HG02943 (cell line): ENCODE results near the gene PTGFRN.
"Not testable (repeated sequence)": the region's sequence is repeated elsewhere in the genome, so short reads cannot be mapped to it uniquely, and the experiment has no call there.

Experiments used
- ATAC-seq: cut with Tn5 transposase; IDR thresholded peaks from one replicate; pipeline ENCODE4 v1.9.1; 2021; ENCODE audit warnings: mild to moderate bottlenecking, low read depth, moderate library complexity; ENCODE audit not compliant: unreplicated experiment

PTGFRN gene

GRCh38 chr1:116962987-116963639, 53.4 kb downstream of the PTGFRN start:
- no peak for ATAC-seq

GRCh38 chr1:116966791-116967190, 57.1 kb downstream of the PTGFRN start:
- ATAC-seq, result no peak

DNA sequence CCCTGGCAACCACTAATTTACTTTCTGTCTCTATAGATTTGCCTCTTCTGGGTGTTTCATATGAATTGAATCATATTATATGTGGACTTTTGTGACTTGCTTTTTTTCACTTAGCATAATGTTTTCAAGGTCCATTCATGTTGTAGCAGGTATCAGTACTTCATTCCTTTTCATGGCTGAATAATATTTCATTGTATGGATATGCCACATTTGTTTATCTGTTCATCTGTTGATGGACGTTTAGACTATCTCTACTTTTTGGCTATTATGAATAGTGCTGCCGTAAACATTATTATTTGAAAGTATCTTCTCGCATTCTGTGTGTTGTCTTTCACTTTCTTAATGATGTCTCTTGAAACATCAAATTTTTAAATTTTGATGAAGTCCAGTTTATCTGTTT, 59.0 kb downstream of the PTGFRN start:
- ATAC-seq, result no peak

DNA sequence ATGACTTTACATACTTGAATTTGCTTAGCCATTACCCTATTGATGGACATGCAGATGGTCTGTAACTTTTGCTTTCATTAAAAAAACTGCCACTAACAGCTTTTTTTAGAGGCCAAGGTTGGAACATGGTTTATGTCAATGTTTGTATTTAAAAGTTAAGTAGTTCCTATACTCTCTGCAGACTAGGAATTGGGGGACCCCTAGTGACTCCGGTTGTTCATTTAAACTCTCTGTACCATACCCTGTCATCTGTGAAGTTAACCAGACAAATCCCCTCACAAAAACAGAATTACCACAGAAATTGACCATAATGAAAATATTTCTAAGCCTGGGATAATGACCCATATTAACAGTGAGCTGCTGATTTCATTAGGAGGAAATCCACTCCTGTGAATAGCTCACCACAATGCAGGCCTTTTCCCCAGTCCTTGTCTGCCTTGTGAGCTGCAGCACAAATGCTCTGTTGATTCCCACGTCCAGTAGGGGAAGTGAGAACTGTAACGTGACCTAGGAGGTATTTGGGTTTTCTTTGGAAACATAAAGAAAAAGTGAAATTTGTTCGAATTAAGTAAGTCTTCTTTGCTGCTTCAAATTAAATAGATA, 61.6 kb downstream of the PTGFRN start:
- no peak for ATAC-seq

- ATAC-seq, result no peak
Observed at GRCh38 chr1:116971965-116972673, 62.4 kb downstream of the PTGFRN start.

- no peak for ATAC-seq
Observed at GRCh38 chr1:116972674-116973030, 62.9 kb downstream of the PTGFRN start.

- not testable (repeated sequence) for ATAC-seq
Observed at GRCh38 chr1:116980309-116980708, 70.6 kb downstream of the PTGFRN start.

DNA sequence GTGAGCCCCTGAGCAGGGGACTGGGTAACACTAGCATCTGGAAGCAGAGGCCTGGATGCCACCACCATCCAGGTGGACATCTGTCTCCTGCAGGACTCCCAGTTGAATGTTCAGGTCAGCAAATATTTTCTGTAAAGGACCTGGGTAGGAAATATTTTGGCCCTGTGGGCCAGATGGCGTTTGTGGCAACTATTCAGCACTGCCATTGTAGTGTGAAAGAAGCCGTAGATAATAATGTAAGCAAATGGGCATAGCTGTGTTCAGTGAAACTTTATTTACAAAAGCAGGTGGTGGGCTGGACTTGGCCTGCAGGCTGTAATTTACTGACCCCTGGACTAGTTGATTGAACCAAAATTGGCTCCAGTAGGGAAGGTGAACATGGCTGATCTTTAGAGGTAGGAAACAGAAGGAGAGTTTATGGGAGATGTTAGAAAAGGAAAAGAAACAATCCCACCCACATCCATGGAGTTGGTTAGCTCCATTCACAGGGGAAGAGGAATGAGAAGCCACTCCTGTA, 71.9 kb downstream of the PTGFRN start:
- ATAC-seq, result no peak

- ATAC-seq, result no peak
Observed at GRCh38 chr1:116982319-116983004, 72.7 kb downstream of the PTGFRN start.

- no peak for ATAC-seq
Observed at GRCh38 chr1:116983112-116983511, 73.4 kb downstream of the PTGFRN start.

GRCh38 chr1:116983678-116984077, 74.0 kb downstream of the PTGFRN start:
- ATAC-seq, result no peak

DNA sequence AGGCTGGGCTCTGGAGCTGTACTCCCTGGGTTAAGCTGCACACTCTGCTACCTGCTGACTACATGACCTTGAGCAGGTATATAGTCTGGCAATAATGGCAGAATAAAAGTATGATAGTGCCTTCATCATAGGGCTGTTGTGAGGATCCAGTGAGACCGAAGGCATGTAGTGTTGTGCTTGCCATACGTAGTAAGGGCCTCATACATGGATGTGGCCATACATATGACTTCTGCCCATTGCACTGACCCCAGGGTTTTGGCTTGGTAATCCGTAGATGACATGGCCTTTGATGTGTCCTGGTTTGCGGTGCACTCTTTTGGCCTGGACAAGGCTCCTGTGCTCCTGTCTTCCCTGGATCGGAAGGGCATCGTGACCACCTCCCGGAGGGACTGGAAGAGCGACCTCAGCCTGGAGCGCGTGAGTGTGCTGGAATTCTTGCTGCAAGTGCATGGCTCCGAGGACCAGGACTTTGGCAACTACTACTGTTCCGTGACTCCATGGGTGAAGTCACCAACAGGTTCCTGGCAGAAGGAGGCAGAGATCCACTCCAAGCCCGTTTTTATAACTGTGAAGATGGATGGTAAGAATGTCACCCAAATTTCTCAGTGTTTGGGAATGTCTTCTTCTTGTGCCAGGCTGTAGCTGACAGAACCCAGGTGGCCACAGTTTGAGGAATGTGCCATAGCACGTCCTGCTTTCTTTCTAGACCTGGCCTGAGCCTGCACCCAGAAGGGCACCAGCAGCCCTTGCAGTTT, 74.9 kb downstream of the PTGFRN start:
- no peak for ATAC-seq

DNA sequence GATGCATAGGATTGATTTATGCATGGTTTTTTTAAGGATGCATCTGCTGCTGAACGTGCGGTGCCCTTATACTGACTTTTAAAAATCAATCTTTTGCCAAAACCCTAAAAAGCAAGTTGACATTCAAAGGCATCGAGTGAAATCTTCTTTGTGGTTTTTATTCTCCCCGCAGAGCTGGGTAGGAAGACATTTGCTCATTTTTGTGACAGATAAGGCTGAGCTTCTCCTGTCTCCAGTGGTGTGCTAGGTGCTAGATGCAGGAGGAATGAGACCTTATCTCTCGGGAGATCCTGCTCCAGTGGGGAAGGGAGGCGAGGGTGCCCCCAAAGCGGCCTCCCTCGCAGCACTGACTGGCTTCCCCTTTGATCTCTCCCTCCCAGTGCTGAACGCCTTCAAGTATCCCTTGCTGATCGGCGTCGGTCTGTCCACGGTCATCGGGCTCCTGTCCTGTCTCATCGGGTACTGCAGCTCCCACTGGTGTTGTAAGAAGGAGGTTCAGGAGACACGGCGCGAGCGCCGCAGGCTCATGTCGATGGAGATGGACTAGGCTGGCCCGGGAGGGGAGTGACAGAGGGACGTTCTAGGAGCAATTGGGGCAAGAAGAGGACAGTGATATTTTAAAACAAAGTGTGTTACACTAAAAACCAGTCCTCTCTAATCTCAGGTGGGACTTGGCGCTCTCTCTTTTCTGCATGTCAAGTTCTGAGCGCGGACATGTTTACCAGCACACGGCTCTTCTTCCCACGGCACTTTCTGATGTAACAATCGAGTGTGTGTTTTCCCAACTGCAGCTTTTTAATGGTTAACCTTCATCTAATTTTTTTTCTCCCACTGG, 76.9 kb downstream of the PTGFRN start:
- ATAC-seq, result no peak

GRCh38 chr1:116987256-116987555, 77.5 kb downstream of the PTGFRN start:
- no peak for ATAC-seq

DNA sequence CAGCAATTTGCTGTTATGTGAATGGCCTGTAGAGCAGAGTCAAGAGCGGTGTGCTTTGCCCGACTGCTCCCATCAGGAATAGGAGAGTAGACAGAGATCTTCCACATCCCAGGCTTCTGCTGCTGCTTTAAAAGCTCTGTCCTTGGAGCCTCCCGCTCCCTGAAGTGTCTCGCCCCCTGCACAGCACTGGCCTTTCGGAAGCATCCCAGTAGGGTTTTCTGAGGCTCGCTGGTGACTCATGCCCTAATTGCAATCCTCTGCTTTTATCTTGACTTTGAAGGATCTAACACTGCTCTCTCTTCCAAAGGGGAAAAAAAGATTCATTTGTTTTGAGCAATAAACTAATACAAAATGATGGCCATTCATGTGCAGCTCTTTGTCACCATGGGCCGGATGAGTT, 78.5 kb downstream of the PTGFRN start:
- ATAC-seq, result no peak

DNA sequence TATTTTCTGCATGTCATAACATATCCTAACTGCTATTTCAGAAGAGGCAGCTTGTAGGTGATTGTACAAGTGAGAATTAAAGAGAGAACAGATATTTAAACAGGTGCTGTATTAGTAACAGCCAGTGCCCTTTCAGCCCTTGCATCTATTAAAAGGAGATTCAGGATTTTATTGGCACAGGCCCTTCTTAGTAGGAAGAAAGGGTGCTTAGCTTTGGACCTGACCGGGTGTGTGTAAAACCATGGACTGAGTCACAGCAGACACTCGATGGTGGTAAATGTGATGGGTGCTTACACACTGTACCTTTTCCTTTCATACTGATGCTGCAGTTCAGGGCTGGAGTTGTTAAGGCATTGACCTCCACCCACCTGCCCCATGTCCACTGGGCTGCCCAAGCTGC, 79.2 kb downstream of the PTGFRN start:
- ATAC-seq, result no peak

- ATAC-seq, result no peak
Observed at GRCh38 chr1:116989835-116990234, 80.1 kb downstream of the PTGFRN start.

DNA sequence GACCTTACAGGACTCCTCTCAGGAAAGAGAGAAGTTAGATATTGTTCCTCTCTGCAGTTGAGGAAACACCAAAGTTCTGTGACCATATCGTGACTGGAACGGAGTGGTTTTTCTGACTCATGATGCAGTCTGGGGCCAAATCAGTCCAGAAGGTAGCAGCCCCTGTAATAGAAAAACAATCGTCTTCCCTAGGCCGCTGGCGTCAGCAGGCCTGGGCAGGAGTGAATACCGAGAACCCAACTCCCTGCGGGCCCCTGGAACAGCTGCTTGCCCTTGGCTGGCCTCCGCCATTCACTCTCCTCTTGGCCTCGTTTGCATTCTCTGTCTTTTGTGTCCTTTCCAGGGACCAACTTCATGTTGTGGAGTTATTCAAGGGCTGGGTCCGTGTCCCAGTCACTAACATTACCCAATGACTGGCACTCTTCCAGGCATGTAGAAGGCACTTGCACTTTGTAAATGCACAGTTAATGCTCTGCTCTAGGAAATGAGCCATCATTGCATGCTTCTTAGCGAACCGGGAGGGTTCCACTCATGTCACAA, 81.0 kb downstream of the PTGFRN start:
- ATAC-seq, result no peak

GRCh38 chr1:116991171-116991845, 81.6 kb downstream of the PTGFRN start:
- ATAC-seq, result no peak
